ENCODE data around the gene SP5. TPM values are rescaled to one million over a fixed set of nuclear protein-coding genes. Genes with fewer than 3 reads are reported as not detected.
A peak's percentile ranks its signal among the peaks of the same experiment; 100 is the strongest.

The SP5 gene
- total RNA-seq, 1 experiment from 2014 or later = 0.47 TPM

- POLR2A ChIA-PET (ENCODE audit: unreplicated experiment) = no interaction called here
- Histone ChIP-seq H3K4me1 (ENCODE audit: insufficient read depth, low read length) (no peaks in the 10 kb centered on the region; the same call in 1 of the 2 replicates), H3K9me2 (replicated peaks; ENCODE audit: low read length) (no peaks in the 10 kb centered on the region), H3K27ac (ENCODE audit: low read length) (no peak overlapping the region), H2AFZ (ENCODE audit: low read length) (peak overlapping the region; percentile 92), H3K9me3 (ENCODE audit: low read length) (no peaks in the 10 kb centered on the region), H3K4me2 (ENCODE audit: low read length) (peak overlapping the region; percentile 98), H3F3A (ENCODE audit: low read length, unreplicated experiment) (no peaks in the 10 kb centered on the region), H3K79me2 (ENCODE audit: low read length) (no peaks in the 10 kb centered on the region), H3K9ac (ENCODE audit: low read length) (no peak overlapping the region), H4K20me1 (ENCODE audit: low read length) (no peaks in the 10 kb centered on the region), H3K4me3 (ENCODE audit: low read length) (peak overlapping the region; percentile 74), H3K36me3 (ENCODE audit: low read depth, low read length) (no peaks in the 10 kb centered on the region), H3K27me3 (ENCODE audit: low read length) (no peaks in the 10 kb centered on the region)
- ATAC-seq (peak; percentile 60), DNase-seq (peak; percentile 41)
- intact Hi-C loops (cut with micrococcal nuclease) = loop anchor here (2.0 to 10.0 kb wide), 2 partner anchors 24 to 310 kb away; no protein-coding TSS in a partner anchor
- CTCF ChIA-PET = no interaction called here
- BruUV-seq (replicated peaks) = no TSS peak
- TF ChIP-seq CTCF (conservative IDR thresholded peaks at IDR 0.05; ENCODE audit: low read depth, low read length) (no peak), EZH2 (IDR thresholded peaks at IDR 0.05; ENCODE audit: low read length, unreplicated experiment) (no peak), EZH2phosphoT487 (IDR thresholded peaks at IDR 0.05; ENCODE audit: borderline replicate concordance, low read length) (no peak)
Observed at GRCh38 chr2:170714381-170715061, 616 bp upstream of the SP5 start.

DNA sequence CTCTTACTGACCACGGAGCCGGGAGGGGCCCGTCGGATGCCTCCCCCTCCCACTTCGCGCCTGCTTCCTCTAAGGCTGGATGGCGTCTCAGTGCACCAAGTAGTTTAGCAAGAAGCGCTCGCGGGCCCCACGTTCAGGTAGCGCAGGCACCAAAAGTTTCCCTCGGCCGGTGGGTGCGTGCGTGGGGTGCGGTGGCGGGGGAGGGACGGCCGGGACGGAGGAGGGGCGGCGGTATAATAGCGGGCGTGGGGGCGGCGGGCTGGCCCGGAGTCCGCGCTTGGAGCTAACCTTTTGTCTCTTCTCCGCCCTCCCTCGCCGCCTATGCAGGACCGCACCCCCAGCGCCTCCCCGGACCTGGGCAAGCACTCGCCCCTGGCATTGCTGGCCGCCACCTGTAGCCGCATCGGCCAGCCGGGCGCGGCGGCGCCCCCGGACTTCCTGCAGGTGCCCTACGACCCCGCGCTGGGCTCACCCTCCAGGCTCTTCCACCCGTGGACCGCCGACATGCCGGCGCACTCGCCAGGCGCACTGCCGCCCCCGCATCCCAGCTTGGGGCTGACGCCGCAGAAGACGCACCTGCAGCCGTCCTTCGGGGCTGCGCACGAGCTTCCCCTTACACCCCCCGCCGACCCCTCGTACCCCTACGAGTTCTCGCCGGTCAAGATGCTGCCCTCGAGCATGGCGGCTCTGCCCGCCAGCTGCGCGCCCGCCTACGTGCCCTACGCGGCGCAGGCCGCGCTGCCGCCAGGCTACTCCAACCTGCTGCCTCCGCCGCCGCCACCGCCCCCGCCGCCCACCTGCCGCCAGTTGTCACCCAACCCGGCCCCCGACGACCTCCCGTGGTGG lies 1.0 kb downstream of the SP5 start:
- DNase-seq (no peak), ATAC-seq (peak; percentile 6)
- ChIA-PET CTCF (interaction anchor here (0.6 to 0.8 kb wide), 2 partner anchors 54 to 293 kb away, joined by 3 read pairs; no protein-coding TSS in a partner anchor), POLR2A (ENCODE audit: unreplicated experiment) (interaction anchor here (0.6 to 1.1 kb wide), 2 partner anchors 23 to 934 kb away, joined by 3 to 11 read pairs; no protein-coding TSS in a partner anchor)
- Histone ChIP-seq H3K9me2 (replicated peaks; ENCODE audit: low read length) (no peaks in the 10 kb centered on the region), H3K79me2 (ENCODE audit: low read length) (no peaks in the 10 kb centered on the region), H2AFZ (ENCODE audit: low read length) (peak overlapping the region; percentile 92), H3K4me1 (ENCODE audit: insufficient read depth, low read length) (no peaks in the 10 kb centered on the region; the same call in 1 of the 2 replicates), H3K4me3 (ENCODE audit: low read length) (peak overlapping the region; percentile 74), H3K9me3 (ENCODE audit: low read length) (no peaks in the 10 kb centered on the region), H3K9ac (ENCODE audit: low read length) (peak overlapping the region; percentile 22; the same call in 1 of the 2 replicates), H3F3A (ENCODE audit: low read length, unreplicated experiment) (no peaks in the 10 kb centered on the region), H3K36me3 (ENCODE audit: low read depth, low read length) (no peaks in the 10 kb centered on the region), H3K27ac (ENCODE audit: low read length) (no peak overlapping the region), H3K27me3 (ENCODE audit: low read length) (no peaks in the 10 kb centered on the region), H4K20me1 (ENCODE audit: low read length) (no peaks in the 10 kb centered on the region), H3K4me2 (ENCODE audit: low read length) (peak overlapping the region; percentile 98)
- intact Hi-C loops (cut with micrococcal nuclease) = loop anchor here (2.0 to 10.0 kb wide), 2 partner anchors 23 to 311 kb away; no protein-coding TSS in a partner anchor
- BruUV-seq (replicated peaks) = no TSS peak
- TF ChIP-seq CTCF (conservative IDR thresholded peaks at IDR 0.05; ENCODE audit: low read depth, low read length) (no peak), EZH2 (IDR thresholded peaks at IDR 0.05; ENCODE audit: low read length, unreplicated experiment) (no peak), EZH2phosphoT487 (IDR thresholded peaks at IDR 0.05; ENCODE audit: borderline replicate concordance, low read length) (no peak)
